H9 (cell line): ENCODE data around the gene TRABD2B. TPM values are rescaled to one million over a fixed set of nuclear protein-coding genes. Genes with fewer than 3 reads are reported as not detected.

Source experiments
- DNase-seq: peaks from one replicate; pipeline ENCODE4 v3.0.0-alpha.2; 2017
- H2AFZ ChIP-seq: one replicate; pipeline ENCODE4 v1.6.1; 2013; ENCODE audit warnings: mild to moderate bottlenecking, low read length, control low read depth, moderate library complexity
- H2AK5ac ChIP-seq: 2 replicates; pipeline ENCODE4 v1.6.1; 2013; ENCODE audit warnings: low read length, control low read depth, mixed read lengths; ENCODE audit not compliant: insufficient read length
- H2BK120ac ChIP-seq: one replicate; pipeline ENCODE4 v1.6.1; 2013; ENCODE audit warnings: low read depth, mild to moderate bottlenecking, low read length, control low read depth, inconsistent platforms; ENCODE audit not compliant: poor library complexity, severe bottlenecking
- H2BK12ac ChIP-seq: 2 replicates; pipeline ENCODE4 v1.6.1; 2013; ENCODE audit warnings: low read length, control low read depth, mixed read lengths, low read depth; ENCODE audit not compliant: insufficient read length
- H2BK15ac ChIP-seq: 2 replicates; pipeline ENCODE4 v1.6.1; 2013; ENCODE audit warnings: low read depth, low read length, control low read depth
- H2BK20ac ChIP-seq: one replicate; pipeline ENCODE4 v1.6.1; 2013; ENCODE audit warnings: low read depth, mild to moderate bottlenecking, low read length, control low read depth, inconsistent platforms; ENCODE audit not compliant: poor library complexity, severe bottlenecking
- H2BK5ac ChIP-seq: 2 replicates; pipeline ENCODE4 v1.6.1; 2013; ENCODE audit warnings: low read length, control low read depth, mixed read lengths; ENCODE audit not compliant: insufficient read length
- H3K14ac ChIP-seq: 2 replicates; pipeline ENCODE4 v1.6.1; 2013; ENCODE audit warnings: low read length, control low read depth; ENCODE audit not compliant: insufficient read depth
- H3K18ac ChIP-seq: 2 replicates; pipeline ENCODE4 v1.6.1; 2013; ENCODE audit warnings: low read depth, mild to moderate bottlenecking, mixed read lengths, low read length, control low read depth; ENCODE audit not compliant: insufficient read length
- H3K23ac ChIP-seq: 2 replicates; pipeline ENCODE4 v1.6.1; 2013; ENCODE audit warnings: low read length, control low read depth, mixed read lengths, low read depth; ENCODE audit not compliant: insufficient read length
- H3K23me2 ChIP-seq: 2 replicates; pipeline ENCODE4 v1.6.1; 2013; ENCODE audit warnings: low read depth, mild to moderate bottlenecking, mixed read lengths, low read length, control low read depth; ENCODE audit not compliant: insufficient read length, poor library complexity, severe bottlenecking
- H3K27ac ChIP-seq: 2 replicates; pipeline ENCODE4 v1.5.1; 2013; ENCODE audit warnings: low read length, control low read depth, mixed read lengths, low read depth; ENCODE audit not compliant: insufficient read length
- H3K27me3 ChIP-seq: 2 replicates; pipeline ENCODE4 v1.6.1; 2013; ENCODE audit warnings: low read length, control low read depth, inconsistent platforms; ENCODE audit not compliant: insufficient read depth
- H3K4ac ChIP-seq: 2 replicates; pipeline ENCODE4 v1.6.1; 2013; ENCODE audit warnings: low read depth, mild to moderate bottlenecking, control low read depth, inconsistent platforms, low read length, moderate library complexity
- H3K4me1 ChIP-seq: 2 replicates; pipeline ENCODE4 v1.6.1; 2013; ENCODE audit warnings: low read length, control low read depth, inconsistent platforms; ENCODE audit not compliant: insufficient read depth
- H3K4me2 ChIP-seq: 2 replicates; pipeline ENCODE4 v1.6.1; 2013; ENCODE audit warnings: low read length, control low read depth, mixed read lengths; ENCODE audit not compliant: insufficient read length, insufficient read depth
- H3K56ac ChIP-seq: 2 replicates; pipeline ENCODE4 v1.6.1; 2013; ENCODE audit warnings: low read depth, mild to moderate bottlenecking, mixed read lengths, low read length, control low read depth; ENCODE audit not compliant: insufficient read length
- H3K79me1 ChIP-seq: 2 replicates; pipeline ENCODE4 v1.6.1; 2013; ENCODE audit warnings: low read depth, mild to moderate bottlenecking, moderate library complexity, low read length, control low read depth, inconsistent platforms; ENCODE audit not compliant: insufficient read depth, poor library complexity, severe bottlenecking
- H3K79me2 ChIP-seq: 2 replicates; pipeline ENCODE4 v1.6.1; 2013; ENCODE audit warnings: low read length, control low read depth, inconsistent platforms; ENCODE audit not compliant: insufficient read depth
- H3K9ac ChIP-seq: 2 replicates; pipeline ENCODE4 v1.6.1; 2013; ENCODE audit warnings: low read length, control low read depth, mixed read lengths; ENCODE audit not compliant: insufficient read length; ENCODE audit errors: extremely low read depth
- H3K9me3 ChIP-seq: one replicate; pipeline ENCODE4 v1.6.1; 2013; ENCODE audit warnings: low read depth, low read length, inconsistent platforms; ENCODE audit not compliant: control insufficient read depth
- H3T11ph ChIP-seq: one replicate; pipeline ENCODE4 v1.6.1; 2013; ENCODE audit warnings: mild to moderate bottlenecking, low read length, control low read depth, inconsistent platforms
- H4K20me1 ChIP-seq: one replicate; pipeline ENCODE4 v1.6.1; 2013; ENCODE audit not compliant: control insufficient read depth, insufficient read length, insufficient read depth
- H4K5ac ChIP-seq: 2 replicates; pipeline ENCODE4 v1.6.1; 2013; ENCODE audit warnings: low read depth, mild to moderate bottlenecking, mixed read lengths, low read length, control low read depth; ENCODE audit not compliant: insufficient read length
- H4K8ac ChIP-seq: replicated peaks from 2 replicates; pipeline ENCODE4 v1.6.1; 2013; ENCODE audit warnings: low read length, control low read depth, mixed read lengths, low read depth; ENCODE audit not compliant: insufficient read length
- H4K91ac ChIP-seq: 2 replicates; pipeline ENCODE4 v1.6.1; 2013; ENCODE audit warnings: low read depth, mild to moderate bottlenecking, moderate library complexity, mixed read lengths, low read length, control low read depth; ENCODE audit not compliant: insufficient read length
- H3K27ac Mint-ChIP-seq, 3 experiments: 2 replicates in 2 of 3; 3 replicates in 1 of 3; pipeline ENCODE4 v1.8.0; 2020 to 2021; ENCODE audit warnings: mixed read lengths in 3 of 3, mild to moderate bottlenecking in 1 of 3, moderate library complexity in 1 of 3
- H3K27me3 Mint-ChIP-seq: 2 replicates; pipeline ENCODE4 v1.8.0; 2021; ENCODE audit warnings: low read depth, mild to moderate bottlenecking, moderate library complexity, mixed read lengths
- H3K36me3 Mint-ChIP-seq, 3 experiments: 2 replicates in 2 of 3; 3 replicates in 1 of 3; pipeline ENCODE4 v1.8.0; 2020 to 2021; ENCODE audit warnings: low read depth in 3 of 3, mixed read lengths in 3 of 3; ENCODE audit not compliant: insufficient read depth in 1 of 3
- H3K4me1 Mint-ChIP-seq, 2 experiments: 2 replicates each; pipeline ENCODE4 v1.8.0; 2020; ENCODE audit warnings: mixed read lengths in 2 of 2
- H3K4me3 Mint-ChIP-seq, 2 experiments: 2 replicates in 1 of 2; 3 replicates in 1 of 2; pipeline ENCODE4 v1.8.0; 2020 to 2021; ENCODE audit warnings: mild to moderate bottlenecking in 2 of 2, mixed read lengths in 2 of 2, moderate library complexity in 1 of 2
- H3K9me3 Mint-ChIP-seq, 2 experiments: 2 replicates in 1 of 2; 3 replicates in 1 of 2; pipeline ENCODE4 v1.8.0; 2020; ENCODE audit warnings: mild to moderate bottlenecking in 2 of 2, mixed read lengths in 2 of 2, moderate library complexity in 1 of 2
- WGBS: extraction: QIAGEN DNeasy Blood & Tissue Kit; methylation state at CpG from one replicate; pipeline ENCODE4 v1.1.7; 2013; ENCODE audit warnings: missing lambda C conversion rate, low lambda C conversion rate, mixed read lengths; ENCODE audit not compliant: insufficient read length; ENCODE audit errors: extremely low coverage; 5-methylcytosine and 5-hydroxymethylcytosine counted together
- total RNA-seq: library from RNA; stranded (reverse); gene quantifications from 2 replicates; pipeline ENCODE4 v1.2.1, GENCODE V29; 2021
- TF ChIP-seq, protein P1 (sequence below): fragments of 200-600 bp; sonication (generic); conservative IDR thresholded peaks from 3 replicates; pipeline ENCODE4 v1.8.0; 2021; ENCODE audit warnings: antibody characterized with exemption, mild to moderate bottlenecking

TRABD2B gene
- total RNA-seq, 1 experiment from 2014 or later: 2.3 TPM

DNA sequence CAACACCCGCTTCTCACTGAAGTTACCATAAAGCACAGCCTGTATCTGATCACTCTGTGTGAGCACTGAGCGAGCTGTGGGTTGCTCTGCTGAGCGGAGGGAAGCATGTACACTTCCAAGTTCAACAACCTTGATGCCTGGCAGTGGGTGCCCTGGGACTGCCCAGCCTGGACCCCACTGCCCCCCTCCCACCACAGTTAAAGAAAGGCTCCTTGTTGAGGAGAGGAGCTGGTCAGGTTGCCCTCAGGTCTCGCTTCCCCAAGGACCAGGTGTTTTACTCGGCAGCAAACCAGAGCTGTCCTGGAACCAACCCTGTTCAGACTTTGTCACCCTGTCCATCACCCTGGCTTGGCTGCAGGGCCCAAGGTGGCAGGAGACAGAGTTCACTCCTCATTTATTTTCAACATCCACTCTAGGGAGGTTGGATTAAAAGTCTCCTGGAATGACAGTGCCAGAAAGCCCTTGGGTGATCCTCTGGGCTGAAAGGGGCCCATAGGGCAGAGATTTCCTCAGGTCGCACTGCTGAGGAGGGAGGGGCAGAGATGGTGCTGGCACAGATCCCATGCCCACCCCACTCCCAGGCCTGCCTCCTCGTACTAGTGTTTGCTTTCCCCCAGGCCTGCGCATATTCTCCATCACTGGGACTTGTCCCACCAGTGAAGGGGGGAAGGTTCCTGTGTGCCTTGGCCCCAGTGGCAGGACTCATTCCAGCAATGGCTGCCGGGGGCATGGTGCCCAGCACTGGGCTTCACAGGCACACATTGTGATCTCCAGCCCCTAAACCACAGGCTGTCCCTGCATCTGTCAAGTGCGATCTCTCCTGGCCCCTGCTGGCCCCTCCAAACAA is 101.7 kb downstream of the TRABD2B start:
- TF ChIP-seq, protein P1, sequence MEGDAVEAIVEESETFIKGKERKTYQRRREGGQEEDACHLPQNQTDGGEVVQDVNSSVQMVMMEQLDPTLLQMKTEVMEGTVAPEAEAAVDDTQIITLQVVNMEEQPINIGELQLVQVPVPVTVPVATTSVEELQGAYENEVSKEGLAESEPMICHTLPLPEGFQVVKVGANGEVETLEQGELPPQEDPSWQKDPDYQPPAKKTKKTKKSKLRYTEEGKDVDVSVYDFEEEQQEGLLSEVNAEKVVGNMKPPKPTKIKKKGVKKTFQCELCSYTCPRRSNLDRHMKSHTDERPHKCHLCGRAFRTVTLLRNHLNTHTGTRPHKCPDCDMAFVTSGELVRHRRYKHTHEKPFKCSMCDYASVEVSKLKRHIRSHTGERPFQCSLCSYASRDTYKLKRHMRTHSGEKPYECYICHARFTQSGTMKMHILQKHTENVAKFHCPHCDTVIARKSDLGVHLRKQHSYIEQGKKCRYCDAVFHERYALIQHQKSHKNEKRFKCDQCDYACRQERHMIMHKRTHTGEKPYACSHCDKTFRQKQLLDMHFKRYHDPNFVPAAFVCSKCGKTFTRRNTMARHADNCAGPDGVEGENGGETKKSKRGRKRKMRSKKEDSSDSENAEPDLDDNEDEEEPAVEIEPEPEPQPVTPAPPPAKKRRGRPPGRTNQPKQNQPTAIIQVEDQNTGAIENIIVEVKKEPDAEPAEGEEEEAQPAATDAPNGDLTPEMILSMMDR: no peak
- H3K27ac Mint-ChIP-seq: peak overlapping the region in 1 of 3 experiments; percentile 51; a peak in 1 of 7 replicates
- no peak overlapping the region for H3T11ph ChIP-seq

More for the DNA sequence above, 101.7 kb downstream of the TRABD2B start:
- Mint-ChIP-seq H3K9me3 (no peaks in the 10 kb centered on the region), H3K4me3 (peak overlapping the region in 1 of 2 experiments; percentile 47; a peak in 1 of 5 replicates), H3K4me1 (peaks cover 71 to 72% of the 10 kb centered on the region in 2 experiments), H3K36me3 (no peaks in the 10 kb centered on the region), H3K27me3 (no peaks in the 10 kb centered on the region; the same call in 1 of the 2 replicates)
- peaks cover 29% of the 10 kb centered on the region for H3K4me1 ChIP-seq
- no peaks in the 10 kb centered on the region for H4K20me1 ChIP-seq
- H2BK5ac ChIP-seq: no peak overlapping the region
- H3K27ac ChIP-seq: no peak overlapping the region
- no peak overlapping the region for H3K56ac ChIP-seq
- H4K8ac ChIP-seq: no peak overlapping the region
- no peak overlapping the region for H3K4ac ChIP-seq
- no peak overlapping the region for H2AFZ ChIP-seq
- no peak overlapping the region for H4K5ac ChIP-seq
- peak overlapping the region; percentile 18 for H3K18ac ChIP-seq
- H2AK5ac ChIP-seq: no peak overlapping the region
- no peak overlapping the region for H4K91ac ChIP-seq
- H3K27me3 ChIP-seq: no peaks in the 10 kb centered on the region
- no peaks in the 10 kb centered on the region for H3K23me2 ChIP-seq
- H3K4me2 ChIP-seq: no peak overlapping the region
- H3K9me3 ChIP-seq: no peaks in the 10 kb centered on the region
- no CpG with 5 or more reads among the region's 10 CpGs for WGBS
- H3K23ac ChIP-seq: no peak overlapping the region
- H3K14ac ChIP-seq: peak overlapping the region; percentile 44; the same call in 1 of the 2 replicates
- no peak for DNase-seq
- no peak overlapping the region for H2BK20ac ChIP-seq
- H3K79me2 ChIP-seq: no peaks in the 10 kb centered on the region; the same call in 1 of the 2 replicates
- H3K9ac ChIP-seq: no peak overlapping the region
- H2BK120ac ChIP-seq: no peak overlapping the region
- H2BK12ac ChIP-seq: no peak overlapping the region
- no peaks in the 10 kb centered on the region for H3K79me1 ChIP-seq
- H2BK15ac ChIP-seq: no peak overlapping the region
